HL-60 (cell line): ENCODE data around the gene ZC3H10.

Experiments
- DNase-seq, 2 experiments: peaks; one replicate each; pipeline ENCODE4 v3.0.0-alpha.2; 2010 to 2020; ENCODE audit warnings: low read depth in 1 of 2, low spot score in 1 of 2
- H3K27ac ChIP-seq: fragments of 250-450 bp; sonication (Bioruptor Pico); replicated peaks from 2 replicates; pipeline ENCODE4 v1.5.1; 2020; ENCODE audit warnings: mild to moderate bottlenecking, moderate library complexity
- H3K27me3 ChIP-seq: fragments of 250-450 bp; sonication (Bioruptor Pico); 2 replicates; pipeline ENCODE4 v1.5.1; 2021; ENCODE audit warnings: mild to moderate bottlenecking, moderate library complexity; ENCODE audit not compliant: insufficient read depth, poor library complexity, severe bottlenecking
- H3K4me3 ChIP-seq: replicated peaks from 2 replicates; pipeline ENCODE4 v1.5.1; 2011; ENCODE audit warnings: mild to moderate bottlenecking, control low read depth, low read length; ENCODE audit not compliant: insufficient read depth
- CTCF ChIP-seq: IDR thresholded peaks from one replicate; pipeline ENCODE4 v1.5.1; 2011; ENCODE audit warnings: low read length, control low read depth, inconsistent platforms; ENCODE audit not compliant: insufficient read depth
- GABPA ChIP-seq: IDR thresholded peaks from 2 replicates; pipeline ENCODE4 v1.6.1; 2012; ENCODE audit warnings: low read depth
- POLR2AphosphoS5 ChIP-seq: IDR thresholded peaks from 2 replicates; pipeline ENCODE4 v1.6.1; 2012; ENCODE audit warnings: low read depth
- REST ChIP-seq: IDR thresholded peaks from 2 replicates; pipeline ENCODE4 v1.6.1; 2012; ENCODE audit warnings: low read depth; ENCODE audit not compliant: insufficient replicate concordance
- SPI1 ChIP-seq: IDR thresholded peaks from 2 replicates; pipeline ENCODE4 v1.6.1; 2012; ENCODE audit warnings: low read depth, mild to moderate bottlenecking, borderline replicate concordance

The ZC3H10 gene

GRCh38 chr12:56160193-56160763 lies 42.2 kb downstream of the ZC3H10 start:
- Histone ChIP-seq H3K27me3 (no peaks in the 10 kb centered on the region), H3K27ac (no peak overlapping the region), H3K4me3 (peak overlapping the region; percentile 64)
- peak in 1 of 2 experiments; percentile 10 for DNase-seq
- TF ChIP-seq CTCF (no peak), SPI1 (no peak), POLR2AphosphoS5 (0 out of 2 replicates have a peak, but pooled peaks have one; percentile 53), REST (peak; percentile 29), GABPA (no peak)

GRCh38 chr12:56160894-56161689 lies 43.0 kb downstream of the ZC3H10 start:
- H3K27me3 ChIP-seq: no peaks in the 10 kb centered on the region
- DNase-seq: no peak
- H3K27ac ChIP-seq: no peak overlapping the region
- TF ChIP-seq CTCF (no peak), REST (no peak), POLR2AphosphoS5 (no peak; the same call in 1 of the 2 replicates), SPI1 (no peak), GABPA (no peak)
- no peak overlapping the region for H3K4me3 ChIP-seq

GRCh38 chr12:56161690-56162351 lies 43.8 kb downstream of the ZC3H10 start:
- Histone ChIP-seq H3K27ac (no peak overlapping the region), H3K27me3 (no peaks in the 10 kb centered on the region), H3K4me3 (no peak overlapping the region)
- DNase-seq: no peak
- TF ChIP-seq SPI1 (no peak), CTCF (no peak), REST (no peak), GABPA (no peak), POLR2AphosphoS5 (no peak)
